PFSK-1 (cell line): ENCODE results near the gene SHISA7.

Experiments used
- FOXP2 ChIP-seq: optimal IDR thresholded peaks from 2 replicates; pipeline ENCODE3; 2011; ENCODE audit warnings: borderline replicate concordance, control low read depth, inconsistent platforms; ENCODE audit not compliant: insufficient read depth; ENCODE audit errors: extremely low read length, extremely low read depth
- POLR2AphosphoS5 ChIP-seq: IDR thresholded peaks from 2 replicates; pipeline ENCODE4 v1.6.1; 2012; ENCODE audit warnings: low read depth, mild to moderate bottlenecking, control low read depth, low read length, moderate library complexity
- SIN3A ChIP-seq: IDR thresholded peaks from 2 replicates; pipeline ENCODE4 v1.6.1; 2012; ENCODE audit warnings: mild to moderate bottlenecking, low read length, moderate library complexity, borderline replicate concordance; ENCODE audit not compliant: insufficient read depth
- TAF1 ChIP-seq: IDR thresholded peaks from 2 replicates; pipeline ENCODE4 v1.6.1; 2012; ENCODE audit warnings: low read length, control low read depth, borderline replicate concordance; ENCODE audit not compliant: insufficient read depth
- TF ChIP-seq, protein P1 (sequence below), 2 experiments: IDR thresholded peaks; 2 replicates each; pipeline versions ENCODE4 v1.6.1 to v1.8.0; 2011 to 2012; ENCODE audit warnings: low read depth in 2 of 2, low read length in 2 of 2, control low read depth in 1 of 2, inconsistent platforms in 1 of 2, mild to moderate bottlenecking in 1 of 2, moderate library complexity in 1 of 2; ENCODE audit not compliant: insufficient read depth in 1 of 2

SHISA7 gene

DNA sequence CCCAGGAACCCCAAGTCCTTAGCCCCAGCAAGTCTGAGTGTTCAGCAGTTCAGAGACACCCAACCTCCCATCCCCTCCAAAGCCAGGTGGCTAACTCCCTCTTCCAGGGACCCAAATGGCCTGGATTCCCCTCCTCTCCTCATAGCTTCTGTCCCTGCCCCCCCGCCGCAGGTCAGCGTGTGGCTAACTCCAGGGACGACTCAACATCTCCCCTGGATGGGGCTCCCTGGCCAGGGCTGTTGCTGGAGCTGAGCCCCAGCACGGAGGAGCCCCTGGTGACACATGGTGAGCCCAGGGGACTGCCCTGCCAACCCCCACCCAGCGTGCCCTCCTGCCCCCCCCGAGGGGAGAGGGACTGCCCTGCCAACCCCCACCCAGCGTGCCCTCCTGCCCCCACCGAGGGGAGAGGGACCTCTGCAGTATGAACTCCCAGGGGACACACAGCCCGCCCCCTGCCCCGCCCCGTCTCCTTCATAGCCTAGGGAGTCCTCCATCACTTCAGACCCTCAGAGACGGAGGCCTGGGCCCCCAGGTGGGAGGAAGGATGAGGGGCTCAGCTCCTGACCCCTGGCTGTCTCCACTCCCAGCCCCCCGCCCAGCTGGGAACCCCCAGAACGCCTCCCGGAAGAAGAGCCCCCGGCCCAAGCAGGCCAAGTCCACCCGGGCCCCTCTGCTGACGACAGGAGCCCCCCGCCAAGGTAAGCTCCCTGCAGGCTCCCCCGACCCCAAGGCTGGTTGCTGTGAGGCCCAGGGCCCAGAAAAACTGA, 46.8 kb upstream of the SHISA7 start:
- no peak for TF ChIP-seq FOXP2
- TF ChIP-seq, protein P1, sequence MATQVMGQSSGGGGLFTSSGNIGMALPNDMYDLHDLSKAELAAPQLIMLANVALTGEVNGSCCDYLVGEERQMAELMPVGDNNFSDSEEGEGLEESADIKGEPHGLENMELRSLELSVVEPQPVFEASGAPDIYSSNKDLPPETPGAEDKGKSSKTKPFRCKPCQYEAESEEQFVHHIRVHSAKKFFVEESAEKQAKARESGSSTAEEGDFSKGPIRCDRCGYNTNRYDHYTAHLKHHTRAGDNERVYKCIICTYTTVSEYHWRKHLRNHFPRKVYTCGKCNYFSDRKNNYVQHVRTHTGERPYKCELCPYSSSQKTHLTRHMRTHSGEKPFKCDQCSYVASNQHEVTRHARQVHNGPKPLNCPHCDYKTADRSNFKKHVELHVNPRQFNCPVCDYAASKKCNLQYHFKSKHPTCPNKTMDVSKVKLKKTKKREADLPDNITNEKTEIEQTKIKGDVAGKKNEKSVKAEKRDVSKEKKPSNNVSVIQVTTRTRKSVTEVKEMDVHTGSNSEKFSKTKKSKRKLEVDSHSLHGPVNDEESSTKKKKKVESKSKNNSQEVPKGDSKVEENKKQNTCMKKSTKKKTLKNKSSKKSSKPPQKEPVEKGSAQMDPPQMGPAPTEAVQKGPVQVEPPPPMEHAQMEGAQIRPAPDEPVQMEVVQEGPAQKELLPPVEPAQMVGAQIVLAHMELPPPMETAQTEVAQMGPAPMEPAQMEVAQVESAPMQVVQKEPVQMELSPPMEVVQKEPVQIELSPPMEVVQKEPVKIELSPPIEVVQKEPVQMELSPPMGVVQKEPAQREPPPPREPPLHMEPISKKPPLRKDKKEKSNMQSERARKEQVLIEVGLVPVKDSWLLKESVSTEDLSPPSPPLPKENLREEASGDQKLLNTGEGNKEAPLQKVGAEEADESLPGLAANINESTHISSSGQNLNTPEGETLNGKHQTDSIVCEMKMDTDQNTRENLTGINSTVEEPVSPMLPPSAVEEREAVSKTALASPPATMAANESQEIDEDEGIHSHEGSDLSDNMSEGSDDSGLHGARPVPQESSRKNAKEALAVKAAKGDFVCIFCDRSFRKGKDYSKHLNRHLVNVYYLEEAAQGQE (IDR thresholded peaks at IDR 0.05; ENCODE audit: insufficient read depth in 1 of 2, low read depth in 2 of 2, low read length in 2 of 2): no peak
- TF ChIP-seq POLR2AphosphoS5: no peak
- no peak for TF ChIP-seq TAF1
- no peak for TF ChIP-seq SIN3A

DNA sequence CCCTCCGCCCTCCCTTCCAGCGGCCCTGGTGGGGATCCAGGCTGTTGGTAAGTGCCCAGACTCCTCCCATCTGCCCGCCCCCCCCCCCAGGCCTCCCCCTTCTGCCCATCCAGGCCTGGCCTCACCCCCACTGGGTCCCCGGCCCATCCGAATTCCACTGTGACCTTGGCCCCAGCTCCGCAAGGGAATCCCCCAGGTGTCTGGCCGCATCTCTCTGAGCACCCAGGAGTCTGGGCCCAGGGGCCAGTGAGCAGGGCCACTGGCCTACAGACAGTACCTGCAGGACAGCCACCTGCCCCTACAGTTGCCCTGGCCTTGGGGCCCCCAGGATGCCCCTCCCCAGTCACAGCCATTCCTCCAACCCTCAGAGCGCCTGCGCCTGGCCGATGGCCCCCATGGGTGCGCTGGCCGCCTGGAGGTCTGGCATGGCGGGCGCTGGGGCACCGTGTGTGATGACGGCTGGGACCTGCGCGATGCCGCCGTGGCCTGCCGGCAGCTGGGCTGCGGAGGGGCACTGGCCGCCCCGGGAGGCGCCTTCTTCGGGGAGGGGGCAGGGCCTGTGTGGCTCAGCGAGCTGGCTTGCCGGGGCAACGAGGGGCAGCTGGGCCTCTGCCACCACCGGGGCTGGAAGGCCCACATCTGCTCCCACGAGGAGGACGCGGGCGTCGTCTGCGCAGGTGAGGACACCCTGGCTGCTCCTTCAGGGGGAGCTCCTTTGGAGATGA, 46.0 kb upstream of the SHISA7 start:
- TF ChIP-seq, protein P1 (IDR thresholded peaks at IDR 0.05; ENCODE audit: insufficient read depth in 1 of 2, low read depth in 2 of 2, low read length in 2 of 2): no peak

DNA sequence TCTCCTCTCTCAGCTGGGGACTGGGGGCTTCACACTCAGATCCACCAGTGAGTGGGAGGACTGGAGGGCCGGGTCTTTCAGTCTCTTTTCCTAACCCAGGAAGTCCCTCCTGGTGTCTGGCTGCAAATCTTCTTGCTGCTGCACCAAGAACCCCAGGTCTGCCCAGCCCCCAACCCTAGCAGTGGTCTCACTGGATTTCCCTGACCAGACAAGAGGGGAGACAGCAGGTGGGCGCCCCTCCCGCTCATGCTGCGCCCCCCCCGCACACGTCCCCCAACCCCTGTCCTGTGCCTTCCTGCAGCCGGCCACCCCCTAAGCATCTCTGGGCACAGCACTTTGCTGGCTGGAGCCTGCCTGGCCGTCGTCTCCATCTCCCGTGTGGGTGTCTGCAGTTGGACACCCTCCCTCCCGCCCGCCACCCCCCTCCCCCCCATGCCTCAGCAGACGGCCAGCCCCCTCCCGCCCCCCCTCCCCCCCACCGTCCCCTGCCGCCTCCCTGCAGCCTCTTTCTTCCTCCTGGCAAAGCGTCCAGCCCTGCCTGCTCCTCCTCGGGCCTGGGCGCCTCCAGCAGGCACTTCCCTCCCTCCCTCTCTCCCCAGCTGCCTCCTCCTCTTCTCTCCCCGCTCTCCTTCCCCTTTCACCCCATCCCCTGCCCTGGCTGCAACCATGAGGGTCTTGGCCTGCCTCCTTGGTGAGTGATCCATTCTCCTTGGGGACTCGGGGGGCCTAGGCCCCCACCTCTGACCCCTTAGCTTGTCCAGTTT, 45.0 kb upstream of the SHISA7 start, which contains the start of gene SSC5D:
TSS of gene SSC5D (plus strand) at position 513 of the 764 bp plus-strand sequence. CDS start at position 667, 154 bp downstream.
- TF ChIP-seq, protein P1 (IDR thresholded peaks at IDR 0.05; ENCODE audit: insufficient read depth in 1 of 2, low read depth in 2 of 2, low read length in 2 of 2): no peak
- no peak for TF ChIP-seq TAF1
- TF ChIP-seq SIN3A: no peak
- TF ChIP-seq FOXP2: no peak
- TF ChIP-seq POLR2AphosphoS5: no peak

DNA sequence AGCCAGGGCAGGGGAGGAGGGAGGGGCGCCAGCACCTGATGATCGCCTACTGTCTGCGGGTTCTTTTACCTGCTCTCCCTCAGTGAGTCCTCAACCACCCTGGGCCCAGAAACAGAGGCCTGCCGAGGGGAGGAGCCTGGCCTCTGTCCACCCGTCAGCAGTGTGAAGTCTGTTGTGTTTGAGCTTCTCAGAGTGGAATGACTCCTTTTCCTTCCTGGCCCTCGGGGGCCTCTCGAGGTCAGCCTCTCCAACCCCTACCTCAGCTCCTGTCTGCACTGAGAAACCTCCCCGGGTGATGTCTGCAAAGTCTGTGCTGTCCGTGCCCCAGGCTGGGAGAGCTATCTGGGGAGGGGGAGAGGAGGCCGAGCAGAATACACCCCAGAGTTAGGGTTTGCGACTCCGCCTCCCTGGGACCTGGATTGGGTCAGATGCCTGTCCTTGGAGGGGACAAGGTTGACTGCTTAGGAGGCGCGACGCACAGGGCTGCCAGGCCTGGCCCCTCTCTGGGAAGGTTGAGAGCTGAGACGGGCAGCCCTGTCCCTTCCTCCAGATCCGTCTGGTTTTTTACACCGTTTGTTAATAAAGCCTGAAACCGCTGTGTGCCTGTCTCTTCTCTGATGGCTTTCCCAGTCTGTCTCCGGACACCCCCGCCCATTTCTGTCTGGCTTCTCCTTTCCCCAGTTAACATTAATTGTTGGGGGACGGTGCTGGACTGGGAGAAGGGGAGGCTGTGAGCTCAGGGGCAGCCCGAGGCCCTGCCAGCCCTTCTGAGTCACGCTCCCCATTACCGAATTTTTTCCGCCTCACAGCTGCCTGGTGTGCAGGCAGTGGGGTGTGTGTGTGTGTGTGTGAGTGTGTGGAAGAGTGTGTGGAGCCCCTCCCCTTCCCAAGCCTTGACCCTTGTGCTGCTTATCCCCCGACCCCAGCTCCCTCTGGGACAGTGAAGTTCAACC, 44.1 kb upstream of the SHISA7 start:
- TF ChIP-seq FOXP2: no peak
- peak; percentile 72 for TF ChIP-seq POLR2AphosphoS5
- 0 out of 2 replicates have a peak, but pooled peaks have one; percentile 12 for TF ChIP-seq SIN3A
- TF ChIP-seq, protein P1 (IDR thresholded peaks at IDR 0.05; ENCODE audit: insufficient read depth in 1 of 2, low read depth in 2 of 2, low read length in 2 of 2): peak in 1 of 2 experiments; percentile 28; a peak in 2 of 4 replicates
- TF ChIP-seq TAF1: 0 out of 2 replicates have a peak, but pooled peaks have one; percentile 41
